Cardiac muscle cell (in vitro differentiated cells and primary cell): ENCODE results near the gene FHIT. TPM values are rescaled to one million over a fixed set of nuclear protein-coding genes. Genes with fewer than 3 reads are reported as not detected.

Experiments used
- DNase-seq, 2 donors: peaks; one replicate each; pipeline versions ENCODE4 v3.0.0 to v3.0.0-alpha.2; 2010 to 2017; ENCODE audit warnings: low read depth in 1 of 2, low spot score in 1 of 2
- H3K27ac ChIP-seq: fragments of 200-600 bp; sonication (generic); 2 replicates; pipeline ENCODE4 v1.5.1; 2016
- H3K27me3 ChIP-seq: fragments of 200-600 bp; sonication (generic); 2 replicates; pipeline ENCODE4 v1.6.0; 2016; ENCODE audit warnings: control low read depth
- H3K36me3 ChIP-seq: fragments of 200-600 bp; sonication (generic); 2 replicates; pipeline ENCODE4 v1.5.1; 2016; ENCODE audit warnings: control low read depth
- H3K4me1 ChIP-seq: fragments of 200-600 bp; sonication (generic); 2 replicates; pipeline ENCODE4 v1.8.1; 2017; ENCODE audit warnings: low read depth, mild to moderate bottlenecking, mixed run types
- H3K4me3 ChIP-seq: fragments of 200-600 bp; sonication (generic); 2 replicates; pipeline ENCODE4 v1.5.1; 2016; ENCODE audit warnings: mild to moderate bottlenecking
- H3K9me3 ChIP-seq: fragments of 200-600 bp; sonication (generic); 2 replicates; pipeline ENCODE4 v1.5.1; 2017; ENCODE audit warnings: low read depth, mild to moderate bottlenecking, control low read depth
- CTCF ChIP-seq: IDR thresholded peaks from 2 replicates; pipeline ENCODE4 v1.5.1; 2012; ENCODE audit warnings: low read depth, mild to moderate bottlenecking, low read length
- polyA plus RNA-seq: library from polyadenylated mRNA; unstranded; fragments of >200 nt; fragmentation: Nextera tagmentation; extraction: Ambion mirVana; gene quantifications from 2 replicates; pipeline ENCODE4 v1.2.1, GENCODE V29; 2016
- total RNA-seq: library from RNA; depleted of rRNA; stranded (reverse); fragments of >200 nt; gene quantifications from 2 replicates; pipeline ENCODE4 v1.2.3, GENCODE V29; 2016

FHIT gene
- total and polyA plus RNA-seq, 2 experiments from 2014 or later, result 6.9 to 12.5 TPM

GRCh38 chr3:60448696-60449095, 802.6 kb downstream of the FHIT start:
- H3K4me1 ChIP-seq, result peaks cover 4% of the 10 kb centered on the region
- no peak for TF ChIP-seq CTCF
- H3K4me3 ChIP-seq, result no peak overlapping the region
- DNase-seq, result no peak
- no peak overlapping the region for H3K27ac ChIP-seq
- H3K9me3 ChIP-seq, result no peaks in the 10 kb centered on the region
- H3K27me3 ChIP-seq, result no peaks in the 10 kb centered on the region
- no peaks in the 10 kb centered on the region for H3K36me3 ChIP-seq

GRCh38 chr3:60445446-60445845, 805.8 kb downstream of the FHIT start:
- Histone ChIP-seq H3K4me1 (peaks cover 4% of the 10 kb centered on the region), H3K27me3 (peaks cover 3% of the 10 kb centered on the region), H3K27ac (no peak overlapping the region), H3K4me3 (no peak overlapping the region), H3K36me3 (no peaks in the 10 kb centered on the region), H3K9me3 (no peaks in the 10 kb centered on the region)
- no peak for DNase-seq
- TF ChIP-seq CTCF, result no peak

GRCh38 chr3:60444898-60445437, 806.3 kb downstream of the FHIT start:
- H3K4me3 ChIP-seq, result no peak overlapping the region
- peaks cover 4% of the 10 kb centered on the region for H3K27me3 ChIP-seq
- H3K36me3 ChIP-seq, result no peaks in the 10 kb centered on the region
- H3K9me3 ChIP-seq, result no peaks in the 10 kb centered on the region
- no peak for DNase-seq
- peaks cover 4% of the 10 kb centered on the region for H3K4me1 ChIP-seq
- no peak overlapping the region for H3K27ac ChIP-seq
- TF ChIP-seq CTCF, result no peak

- Histone ChIP-seq H3K9me3 (no peaks in the 10 kb centered on the region), H3K27me3 (peaks cover 9% of the 10 kb centered on the region), H3K4me1 (peaks cover 4% of the 10 kb centered on the region), H3K36me3 (no peaks in the 10 kb centered on the region), H3K27ac (no peak overlapping the region), H3K4me3 (no peak overlapping the region)
- DNase-seq, result no peak
- TF ChIP-seq CTCF, result no peak
Measured at GRCh38 chr3:60440869-60441268, 810.4 kb downstream of the FHIT start.

GRCh38 chr3:60435941-60436650, 815.2 kb downstream of the FHIT start:
- Histone ChIP-seq H3K36me3 (no peaks in the 10 kb centered on the region), H3K4me3 (no peak overlapping the region), H3K4me1 (peaks cover 11% of the 10 kb centered on the region), H3K9me3 (no peaks in the 10 kb centered on the region), H3K27ac (no peak overlapping the region), H3K27me3 (peaks cover 18% of the 10 kb centered on the region)
- TF ChIP-seq CTCF, result no peak
- DNase-seq, result no peak
